Measurements from ENCODE around the gene MPP3.
"Not testable (repeated sequence)": the region's sequence is repeated elsewhere in the genome, so short reads cannot be mapped to it uniquely, and the experiment has no call there.

Gene MPP3, protein sequence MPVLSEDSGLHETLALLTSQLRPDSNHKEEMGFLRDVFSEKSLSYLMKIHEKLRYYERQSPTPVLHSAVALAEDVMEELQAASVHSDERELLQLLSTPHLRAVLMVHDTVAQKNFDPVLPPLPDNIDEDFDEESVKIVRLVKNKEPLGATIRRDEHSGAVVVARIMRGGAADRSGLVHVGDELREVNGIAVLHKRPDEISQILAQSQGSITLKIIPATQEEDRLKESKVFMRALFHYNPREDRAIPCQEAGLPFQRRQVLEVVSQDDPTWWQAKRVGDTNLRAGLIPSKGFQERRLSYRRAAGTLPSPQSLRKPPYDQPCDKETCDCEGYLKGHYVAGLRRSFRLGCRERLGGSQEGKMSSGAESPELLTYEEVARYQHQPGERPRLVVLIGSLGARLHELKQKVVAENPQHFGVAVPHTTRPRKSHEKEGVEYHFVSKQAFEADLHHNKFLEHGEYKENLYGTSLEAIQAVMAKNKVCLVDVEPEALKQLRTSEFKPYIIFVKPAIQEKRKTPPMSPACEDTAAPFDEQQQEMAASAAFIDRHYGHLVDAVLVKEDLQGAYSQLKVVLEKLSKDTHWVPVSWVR

GRCh38 chr17:43832976-43833829 lies at the start of gene MPP3:
MPP3 (minus strand) TSS chr17:43833146; CDS start chr17:43831906, 1,240 bp downstream.
- DNase-seq (ENCODE audit: low read depth in 4 of 4, low spot score in 1 of 4): peak in 2 of 4 experiments; percentile 27 to 39

- no peak for DNase-seq (ENCODE audit: low read depth in 4 of 4, low spot score in 1 of 4)
Observed at GRCh38 chr17:43881758-43882505, 49.0 kb upstream of the MPP3 start.

- DNase-seq (ENCODE audit: low read depth in 4 of 4, low spot score in 1 of 4): no peak
Observed at GRCh38 chr17:43881181-43881580, 48.2 kb upstream of the MPP3 start.

DNA sequence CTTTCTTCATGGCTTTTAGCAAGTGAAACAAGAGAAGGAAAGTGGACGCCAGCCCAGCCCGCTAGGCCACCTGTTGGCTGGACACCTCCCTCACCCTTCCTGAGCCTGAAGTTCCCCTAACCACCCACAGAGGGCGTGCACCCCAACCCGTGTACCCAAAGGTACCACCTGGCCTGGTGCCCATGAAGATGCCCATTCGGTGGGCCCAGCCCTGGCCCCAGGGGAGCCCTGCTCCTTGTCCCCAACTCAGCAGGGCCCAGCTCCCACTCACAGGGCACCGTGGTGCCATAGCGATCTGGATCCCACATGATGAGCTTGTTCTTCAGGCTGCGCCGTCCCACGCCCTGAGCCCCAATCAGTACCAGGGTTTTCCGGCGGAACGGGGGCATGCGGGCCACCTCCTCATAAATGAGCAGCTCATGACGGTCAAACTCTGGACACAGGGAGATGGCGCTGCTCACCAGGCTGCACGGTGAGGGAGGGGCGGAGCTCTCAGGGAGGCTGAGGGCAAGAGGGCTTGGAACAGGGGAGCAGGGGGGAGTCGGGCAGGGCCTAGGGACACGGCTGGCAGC lies 47.6 kb upstream of the MPP3 start:
- DNase-seq (ENCODE audit: low read depth in 4 of 4, low spot score in 1 of 4): peak; percentile 15 to 27 (median 19)

GRCh38 chr17:43879723-43880419 lies 46.9 kb upstream of the MPP3 start:
- DNase-seq (ENCODE audit: low read depth in 4 of 4, low spot score in 1 of 4): no peak

- peak; percentile 21 to 55 (median 50) for DNase-seq (ENCODE audit: low read depth in 4 of 4, low spot score in 1 of 4)
Observed at GRCh38 chr17:43878260-43879175, 45.6 kb upstream of the MPP3 start.

DNA sequence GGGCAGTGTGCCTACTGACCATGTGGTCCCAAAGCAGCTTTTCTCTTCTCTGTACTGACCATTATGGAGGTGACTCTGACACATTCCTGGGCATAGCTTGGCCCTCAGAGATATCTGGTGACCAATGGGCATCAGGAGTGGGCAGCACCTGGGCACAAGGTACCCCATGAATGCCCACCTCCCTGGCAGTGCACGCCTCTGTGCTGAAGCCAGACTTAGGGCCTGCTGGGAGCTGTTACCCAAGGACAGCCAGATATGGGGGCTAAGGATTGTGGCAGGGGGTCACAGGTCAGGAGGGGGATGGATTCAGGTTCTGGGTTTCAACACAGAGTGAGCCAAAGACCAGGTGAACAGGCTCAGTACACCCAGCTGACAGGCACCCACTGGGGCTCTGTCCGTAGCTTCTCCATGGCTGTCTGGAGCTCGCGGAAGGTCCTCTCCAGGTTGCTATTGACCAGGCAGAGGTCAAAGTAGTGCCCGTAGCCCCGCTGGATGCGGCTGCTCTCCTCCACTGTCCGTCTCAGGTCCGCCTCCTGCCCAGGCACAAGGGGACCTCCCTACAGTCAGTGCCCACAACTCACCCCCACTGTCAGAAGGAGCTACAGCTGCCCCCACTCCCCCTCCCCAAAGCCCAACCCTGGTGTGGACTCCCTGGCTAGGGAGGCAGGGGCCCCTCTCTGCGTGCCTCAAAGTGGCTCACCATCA lies 44.7 kb upstream of the MPP3 start:
- no peak for DNase-seq (ENCODE audit: low read depth in 4 of 4, low spot score in 1 of 4)

DNA sequence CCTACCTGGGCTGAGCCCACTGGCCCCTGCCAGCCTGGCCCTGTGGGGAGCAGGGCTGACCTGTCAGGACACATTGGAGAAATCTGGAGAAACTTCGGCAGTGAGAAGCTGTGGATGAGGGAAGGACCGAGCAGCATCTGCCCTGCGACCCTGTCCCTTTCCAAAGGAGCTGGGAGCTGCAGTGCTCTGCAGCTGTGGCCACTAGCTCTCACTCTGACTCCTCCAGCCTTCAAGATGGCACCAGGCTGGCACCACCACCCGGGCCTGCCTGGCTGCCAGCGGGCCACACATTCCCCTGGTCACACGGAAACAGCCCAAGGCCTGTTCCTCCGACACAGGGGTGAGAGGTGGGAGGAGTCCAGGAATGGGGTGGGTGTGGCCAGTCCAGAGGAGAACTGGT lies 44.1 kb upstream of the MPP3 start:
- no peak for DNase-seq (ENCODE audit: low read depth in 4 of 4, low spot score in 1 of 4)

DNA sequence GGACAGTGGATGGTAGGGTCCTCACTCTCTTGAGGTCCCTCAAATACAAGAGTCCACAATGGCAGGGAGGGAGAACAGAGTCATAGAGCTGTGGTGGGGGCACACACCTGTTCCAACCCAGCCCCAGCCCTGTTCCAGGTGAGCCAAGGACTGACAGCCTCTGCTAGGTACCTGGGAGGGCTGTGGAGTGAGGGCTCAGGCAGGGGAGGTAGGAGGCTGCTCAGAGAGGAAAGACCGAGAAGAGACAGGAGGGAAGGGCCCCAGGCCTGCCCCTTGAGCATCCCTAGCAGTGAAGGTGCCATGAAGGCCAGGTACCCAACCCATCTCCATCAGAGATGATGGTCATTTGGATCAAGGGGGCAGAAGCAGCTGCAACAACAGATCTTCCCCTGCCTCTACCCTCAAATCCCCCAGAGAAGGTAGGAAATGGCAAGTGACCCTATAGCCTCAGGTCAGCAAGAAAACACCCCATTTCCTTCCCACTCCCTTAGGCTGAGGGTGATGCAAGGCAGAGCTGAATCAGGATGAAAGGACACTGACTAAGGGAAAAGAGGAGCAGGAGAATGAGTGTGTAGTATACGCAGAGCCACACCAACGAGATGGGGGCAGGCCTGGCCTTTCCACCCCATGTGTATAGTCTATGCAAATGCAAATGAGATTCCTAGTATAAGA lies 42.7 kb upstream of the MPP3 start:
- DNase-seq (ENCODE audit: low read depth in 4 of 4, low spot score in 1 of 4): no peak

- DNase-seq (ENCODE audit: low read depth in 4 of 4, low spot score in 1 of 4): no peak
Observed at GRCh38 chr17:43874293-43874692, 41.3 kb upstream of the MPP3 start.

DNA sequence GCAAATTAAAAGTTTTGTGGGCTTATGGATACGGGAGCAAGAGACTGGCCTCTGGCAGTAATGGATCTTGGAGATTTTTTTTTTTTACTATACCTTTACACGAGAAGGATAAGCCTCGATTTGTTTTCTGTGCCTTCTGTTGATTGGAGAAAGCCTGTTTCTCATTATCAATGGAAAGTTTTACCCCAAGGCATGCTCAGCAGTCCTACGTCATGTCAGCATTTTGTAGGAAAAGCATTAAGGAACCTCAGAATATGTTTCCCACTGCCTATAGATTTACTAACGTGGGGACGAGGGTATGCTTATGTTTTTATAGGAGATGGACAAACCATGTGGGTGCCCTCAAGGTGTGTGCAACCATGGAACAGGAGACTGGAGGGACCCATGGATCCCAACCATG lies 40.9 kb upstream of the MPP3 start:
- no peak for DNase-seq (ENCODE audit: low read depth in 4 of 4, low spot score in 1 of 4)

- no peak for DNase-seq (ENCODE audit: low read depth in 4 of 4, low spot score in 1 of 4)
Observed at GRCh38 chr17:43873091-43873490, 40.1 kb upstream of the MPP3 start.

- DNase-seq (ENCODE audit: low read depth in 4 of 4, low spot score in 1 of 4): no peak
Observed at GRCh38 chr17:43871946-43872690, 39.2 kb upstream of the MPP3 start.

- not testable (repeated sequence) for DNase-seq (ENCODE audit: low read depth in 4 of 4, low spot score in 1 of 4)
Observed at GRCh38 chr17:43869031-43869430, 36.1 kb upstream of the MPP3 start.

- DNase-seq (ENCODE audit: low read depth in 4 of 4, low spot score in 1 of 4): no peak
Observed at GRCh38 chr17:43868226-43868994, 35.5 kb upstream of the MPP3 start.
